Measurements from ENCODE around the gene PALM. TPM values are rescaled to one million over a fixed set of nuclear protein-coding genes. Genes with fewer than 3 reads are reported as not detected.

PALM gene
- total and polyA plus RNA-seq, 9 of the 15 experiments (the other 6 are each of a cell fraction or from before 2014, with no cell fraction given) = 0.04 to 6.6 (median 1.7) TPM

DNA sequence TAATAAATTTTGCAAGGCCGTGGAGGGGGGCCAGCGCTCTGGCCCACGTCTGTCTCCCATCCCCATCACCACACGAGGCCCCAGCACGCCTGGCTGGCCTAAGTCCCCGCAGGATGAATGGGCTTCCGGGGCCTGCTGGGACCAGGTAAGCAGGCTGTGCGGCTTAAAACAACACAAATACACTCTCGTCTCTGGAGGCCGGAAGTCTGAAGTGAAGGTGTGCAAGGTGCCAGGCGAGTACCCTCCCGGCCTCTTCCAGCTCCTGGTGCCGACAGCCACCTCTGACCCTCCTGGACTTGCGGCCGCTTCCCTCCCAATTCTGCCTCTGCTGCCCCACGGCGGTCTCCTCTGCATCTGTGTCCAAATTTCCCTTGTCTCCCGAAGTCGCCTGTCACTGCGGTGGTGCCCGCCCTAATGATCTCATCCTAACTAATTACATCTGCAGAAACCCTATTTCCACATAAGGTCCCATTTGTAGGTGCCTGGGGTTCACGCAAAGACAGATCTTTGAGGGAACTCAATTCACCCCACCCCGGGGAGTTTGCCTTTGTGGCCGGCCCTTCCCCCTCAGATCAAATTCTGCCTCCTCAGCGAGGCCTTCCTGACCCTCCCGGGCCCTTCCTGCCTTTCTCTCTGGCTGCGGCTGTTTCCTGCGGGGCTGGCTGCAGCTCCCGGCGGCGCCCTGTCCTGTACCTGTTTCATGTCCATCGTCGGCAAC is 80.4 kb downstream of the PALM start (continued):
- TF ChIP-seq, protein P1, sequence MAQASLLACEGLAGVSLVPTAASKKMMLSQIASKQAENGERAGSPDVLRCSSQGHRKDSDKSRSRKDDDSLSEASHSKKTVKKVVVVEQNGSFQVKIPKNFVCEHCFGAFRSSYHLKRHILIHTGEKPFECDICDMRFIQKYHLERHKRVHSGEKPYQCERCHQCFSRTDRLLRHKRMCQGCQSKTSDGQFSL (CRISPR knock-in tag; IDR thresholded peaks at IDR 0.05) = no peak
- TF ChIP-seq, protein P1 (tag; IDR thresholded peaks at IDR 0.05) = peak in 1 of 2 experiments; percentile 40; a peak in 1 of 4 replicates
- TF ChIP-seq, protein P2, sequence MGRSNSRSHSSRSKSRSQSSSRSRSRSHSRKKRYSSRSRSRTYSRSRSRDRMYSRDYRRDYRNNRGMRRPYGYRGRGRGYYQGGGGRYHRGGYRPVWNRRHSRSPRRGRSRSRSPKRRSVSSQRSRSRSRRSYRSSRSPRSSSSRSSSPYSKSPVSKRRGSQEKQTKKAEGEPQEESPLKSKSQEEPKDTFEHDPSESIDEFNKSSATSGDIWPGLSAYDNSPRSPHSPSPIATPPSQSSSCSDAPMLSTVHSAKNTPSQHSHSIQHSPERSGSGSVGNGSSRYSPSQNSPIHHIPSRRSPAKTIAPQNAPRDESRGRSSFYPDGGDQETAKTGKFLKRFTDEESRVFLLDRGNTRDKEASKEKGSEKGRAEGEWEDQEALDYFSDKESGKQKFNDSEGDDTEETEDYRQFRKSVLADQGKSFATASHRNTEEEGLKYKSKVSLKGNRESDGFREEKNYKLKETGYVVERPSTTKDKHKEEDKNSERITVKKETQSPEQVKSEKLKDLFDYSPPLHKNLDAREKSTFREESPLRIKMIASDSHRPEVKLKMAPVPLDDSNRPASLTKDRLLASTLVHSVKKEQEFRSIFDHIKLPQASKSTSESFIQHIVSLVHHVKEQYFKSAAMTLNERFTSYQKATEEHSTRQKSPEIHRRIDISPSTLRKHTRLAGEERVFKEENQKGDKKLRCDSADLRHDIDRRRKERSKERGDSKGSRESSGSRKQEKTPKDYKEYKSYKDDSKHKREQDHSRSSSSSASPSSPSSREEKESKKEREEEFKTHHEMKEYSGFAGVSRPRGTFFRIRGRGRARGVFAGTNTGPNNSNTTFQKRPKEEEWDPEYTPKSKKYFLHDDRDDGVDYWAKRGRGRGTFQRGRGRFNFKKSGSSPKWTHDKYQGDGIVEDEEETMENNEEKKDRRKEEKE (IDR thresholded peaks at IDR 0.05; ENCODE audit: borderline replicate concordance in 1 of 2, control insufficient read depth in 1 of 2, low read depth in 2 of 2, low read length in 1 of 2) = no peak
- TF ChIP-seq, protein P3, sequence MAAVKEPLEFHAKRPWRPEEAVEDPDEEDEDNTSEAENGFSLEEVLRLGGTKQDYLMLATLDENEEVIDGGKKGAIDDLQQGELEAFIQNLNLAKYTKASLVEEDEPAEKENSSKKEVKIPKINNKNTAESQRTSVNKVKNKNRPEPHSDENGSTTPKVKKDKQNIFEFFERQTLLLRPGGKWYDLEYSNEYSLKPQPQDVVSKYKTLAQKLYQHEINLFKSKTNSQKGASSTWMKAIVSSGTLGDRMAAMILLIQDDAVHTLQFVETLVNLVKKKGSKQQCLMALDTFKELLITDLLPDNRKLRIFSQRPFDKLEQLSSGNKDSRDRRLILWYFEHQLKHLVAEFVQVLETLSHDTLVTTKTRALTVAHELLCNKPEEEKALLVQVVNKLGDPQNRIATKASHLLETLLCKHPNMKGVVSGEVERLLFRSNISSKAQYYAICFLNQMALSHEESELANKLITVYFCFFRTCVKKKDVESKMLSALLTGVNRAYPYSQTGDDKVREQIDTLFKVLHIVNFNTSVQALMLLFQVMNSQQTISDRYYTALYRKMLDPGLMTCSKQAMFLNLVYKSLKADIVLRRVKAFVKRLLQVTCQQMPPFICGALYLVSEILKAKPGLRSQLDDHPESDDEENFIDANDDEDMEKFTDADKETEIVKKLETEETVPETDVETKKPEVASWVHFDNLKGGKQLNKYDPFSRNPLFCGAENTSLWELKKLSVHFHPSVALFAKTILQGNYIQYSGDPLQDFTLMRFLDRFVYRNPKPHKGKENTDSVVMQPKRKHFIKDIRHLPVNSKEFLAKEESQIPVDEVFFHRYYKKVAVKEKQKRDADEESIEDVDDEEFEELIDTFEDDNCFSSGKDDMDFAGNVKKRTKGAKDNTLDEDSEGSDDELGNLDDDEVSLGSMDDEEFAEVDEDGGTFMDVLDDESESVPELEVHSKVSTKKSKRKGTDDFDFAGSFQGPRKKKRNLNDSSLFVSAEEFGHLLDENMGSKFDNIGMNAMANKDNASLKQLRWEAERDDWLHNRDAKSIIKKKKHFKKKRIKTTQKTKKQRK (IDR thresholded peaks at IDR 0.05; ENCODE audit: borderline replicate concordance, low read depth, low read length) = no peak
- TF ChIP-seq MAFF (IDR thresholded peaks at IDR 0.05; ENCODE audit: low read length) = no peak
- TF ChIP-seq, protein P4, sequence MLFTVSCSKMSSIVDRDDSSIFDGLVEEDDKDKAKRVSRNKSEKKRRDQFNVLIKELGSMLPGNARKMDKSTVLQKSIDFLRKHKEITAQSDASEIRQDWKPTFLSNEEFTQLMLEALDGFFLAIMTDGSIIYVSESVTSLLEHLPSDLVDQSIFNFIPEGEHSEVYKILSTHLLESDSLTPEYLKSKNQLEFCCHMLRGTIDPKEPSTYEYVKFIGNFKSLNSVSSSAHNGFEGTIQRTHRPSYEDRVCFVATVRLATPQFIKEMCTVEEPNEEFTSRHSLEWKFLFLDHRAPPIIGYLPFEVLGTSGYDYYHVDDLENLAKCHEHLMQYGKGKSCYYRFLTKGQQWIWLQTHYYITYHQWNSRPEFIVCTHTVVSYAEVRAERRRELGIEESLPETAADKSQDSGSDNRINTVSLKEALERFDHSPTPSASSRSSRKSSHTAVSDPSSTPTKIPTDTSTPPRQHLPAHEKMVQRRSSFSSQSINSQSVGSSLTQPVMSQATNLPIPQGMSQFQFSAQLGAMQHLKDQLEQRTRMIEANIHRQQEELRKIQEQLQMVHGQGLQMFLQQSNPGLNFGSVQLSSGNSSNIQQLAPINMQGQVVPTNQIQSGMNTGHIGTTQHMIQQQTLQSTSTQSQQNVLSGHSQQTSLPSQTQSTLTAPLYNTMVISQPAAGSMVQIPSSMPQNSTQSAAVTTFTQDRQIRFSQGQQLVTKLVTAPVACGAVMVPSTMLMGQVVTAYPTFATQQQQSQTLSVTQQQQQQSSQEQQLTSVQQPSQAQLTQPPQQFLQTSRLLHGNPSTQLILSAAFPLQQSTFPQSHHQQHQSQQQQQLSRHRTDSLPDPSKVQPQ (CRISPR knock-in tag; IDR thresholded peaks at IDR 0.05; ENCODE audit: borderline replicate concordance) = no peak
- TF ChIP-seq HLTF (IDR thresholded peaks at IDR 0.05) = no peak
- TF ChIP-seq, protein P5, sequence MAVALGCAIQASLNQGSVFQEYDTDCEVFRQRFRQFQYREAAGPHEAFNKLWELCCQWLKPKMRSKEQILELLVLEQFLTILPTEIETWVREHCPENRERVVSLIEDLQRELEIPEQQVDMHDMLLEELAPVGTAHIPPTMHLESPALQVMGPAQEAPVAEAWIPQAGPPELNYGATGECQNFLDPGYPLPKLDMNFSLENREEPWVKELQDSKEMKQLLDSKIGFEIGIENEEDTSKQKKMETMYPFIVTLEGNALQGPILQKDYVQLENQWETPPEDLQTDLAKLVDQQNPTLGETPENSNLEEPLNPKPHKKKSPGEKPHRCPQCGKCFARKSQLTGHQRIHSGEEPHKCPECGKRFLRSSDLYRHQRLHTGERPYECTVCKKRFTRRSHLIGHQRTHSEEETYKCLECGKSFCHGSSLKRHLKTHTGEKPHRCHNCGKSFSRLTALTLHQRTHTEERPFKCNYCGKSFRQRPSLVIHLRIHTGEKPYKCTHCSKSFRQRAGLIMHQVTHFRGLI (CRISPR knock-in tag; IDR thresholded peaks at IDR 0.05) = no peak
- TF ChIP-seq, protein P6, sequence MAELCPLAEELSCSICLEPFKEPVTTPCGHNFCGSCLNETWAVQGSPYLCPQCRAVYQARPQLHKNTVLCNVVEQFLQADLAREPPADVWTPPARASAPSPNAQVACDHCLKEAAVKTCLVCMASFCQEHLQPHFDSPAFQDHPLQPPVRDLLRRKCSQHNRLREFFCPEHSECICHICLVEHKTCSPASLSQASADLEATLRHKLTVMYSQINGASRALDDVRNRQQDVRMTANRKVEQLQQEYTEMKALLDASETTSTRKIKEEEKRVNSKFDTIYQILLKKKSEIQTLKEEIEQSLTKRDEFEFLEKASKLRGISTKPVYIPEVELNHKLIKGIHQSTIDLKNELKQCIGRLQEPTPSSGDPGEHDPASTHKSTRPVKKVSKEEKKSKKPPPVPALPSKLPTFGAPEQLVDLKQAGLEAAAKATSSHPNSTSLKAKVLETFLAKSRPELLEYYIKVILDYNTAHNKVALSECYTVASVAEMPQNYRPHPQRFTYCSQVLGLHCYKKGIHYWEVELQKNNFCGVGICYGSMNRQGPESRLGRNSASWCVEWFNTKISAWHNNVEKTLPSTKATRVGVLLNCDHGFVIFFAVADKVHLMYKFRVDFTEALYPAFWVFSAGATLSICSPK (IDR thresholded peaks at IDR 0.05; ENCODE audit: borderline replicate concordance) = no peak
- TF ChIP-seq TARDBP (IDR thresholded peaks at IDR 0.05) = no peak
- TF ChIP-seq GABPA (tag; conservative IDR thresholded peaks at IDR 0.05; ENCODE audit: low read depth) = peak; percentile 52; the same call in 1 of the 2 replicates

All from K562 (cell line).